Loucy (cell line): ENCODE measurements around the gene HOXA7.

Experiments used
- H2AFZ ChIP-seq: fragments of 200-600 bp; sonication (generic); 2 replicates; pipeline ENCODE4 v1.6.0; 2016; ENCODE audit warnings: antibody characterized with exemption, mild to moderate bottlenecking, low read length, moderate library complexity
- H3F3A ChIP-seq: fragments of 200-600 bp; 2 replicates; pipeline ENCODE4 v1.6.0; 2016; ENCODE audit warnings: antibody characterized with exemption, low read depth, mild to moderate bottlenecking
- H3K27me3 ChIP-seq: fragments of 200-600 bp; sonication (generic); 2 replicates; pipeline ENCODE4 v1.6.1; 2014; ENCODE audit warnings: low read length, mild to moderate bottlenecking; ENCODE audit not compliant: insufficient read depth, poor library complexity, severe bottlenecking
- H3K36me3 ChIP-seq: fragments of 200-600 bp; sonication (generic); 2 replicates; pipeline ENCODE4 v1.6.1; 2016; ENCODE audit warnings: low read length; ENCODE audit not compliant: insufficient read depth
- H3K4me1 ChIP-seq: fragments of 200-600 bp; sonication (generic); 2 replicates; pipeline ENCODE4 v1.5.1; 2014; ENCODE audit warnings: low read length, mild to moderate bottlenecking; ENCODE audit not compliant: insufficient read depth, poor library complexity, severe bottlenecking
- H3K4me2 ChIP-seq: fragments of 200-600 bp; sonication (generic); 2 replicates; pipeline ENCODE4 v1.6.0; 2014; ENCODE audit warnings: antibody characterized with exemption, low read length, low read depth, mild to moderate bottlenecking; ENCODE audit not compliant: poor library complexity, severe bottlenecking
- H3K4me3 ChIP-seq: fragments of 200-600 bp; sonication (generic); 2 replicates; pipeline ENCODE4 v1.5.1; 2014; ENCODE audit warnings: low read length, mild to moderate bottlenecking, mixed read lengths; ENCODE audit not compliant: poor library complexity, severe bottlenecking
- H3K79me2 ChIP-seq: fragments of 200-600 bp; sonication (generic); 2 replicates; pipeline ENCODE4 v1.6.1; 2014; ENCODE audit warnings: low read length; ENCODE audit not compliant: insufficient read depth
- H3K9ac ChIP-seq: fragments of 200-600 bp; sonication (generic); 2 replicates; pipeline ENCODE4 v1.6.0; 2014; ENCODE audit warnings: mild to moderate bottlenecking, low read depth, low read length, moderate library complexity; ENCODE audit not compliant: poor library complexity, severe bottlenecking
- H3K9me2 ChIP-seq: fragments of 200-600 bp; sonication (generic); replicated peaks from 2 replicates; pipeline ENCODE4 v1.6.1; 2016; ENCODE audit warnings: low read depth, low read length, mixed read lengths
- H3K9me3 ChIP-seq: fragments of 200-600 bp; sonication (generic); 2 replicates; pipeline ENCODE4 v1.6.1; 2014; ENCODE audit warnings: mild to moderate bottlenecking, antibody characterized with exemption, low read length, low read depth; ENCODE audit not compliant: insufficient read depth
- H4K20me1 ChIP-seq: fragments of 200-600 bp; sonication (generic); 2 replicates; pipeline ENCODE4 v1.6.0; 2014; ENCODE audit warnings: antibody characterized with exemption, low read length, mild to moderate bottlenecking; ENCODE audit not compliant: insufficient read depth, poor library complexity, severe bottlenecking
- CTCF ChIP-seq: fragments of 200-600 bp; sonication (generic); conservative IDR thresholded peaks from 2 replicates; pipeline ENCODE4 v1.5.1; 2014; ENCODE audit warnings: mild to moderate bottlenecking, antibody characterized with exemption, low read length
- EZH2phosphoT487 ChIP-seq: fragments of 200-600 bp; IDR thresholded peaks from 2 replicates; pipeline ENCODE4 v1.6.1; 2018; ENCODE audit warnings: antibody characterized with exemption, mild to moderate bottlenecking, moderate library complexity, borderline replicate concordance

The HOXA7 gene

GRCh38 chr7:27203964-27204594, 47.6 kb upstream of the HOXA7 start:
- Histone ChIP-seq H3K79me2 (peaks cover 36% of the 10 kb centered on the region), H3K9ac (no peak overlapping the region), H3K4me1 (peaks cover 18% of the 10 kb centered on the region), H2AFZ (no peak overlapping the region), H4K20me1 (peaks cover 1% of the 10 kb centered on the region), H3K27me3 (no peaks in the 10 kb centered on the region), H3K36me3 (no peaks in the 10 kb centered on the region), H3K9me3 (no peaks in the 10 kb centered on the region), H3K4me3 (no peak overlapping the region), H3F3A (no peaks in the 10 kb centered on the region), H3K4me2 (no peak overlapping the region), H3K9me2 (no peaks in the 10 kb centered on the region)
- no peak for TF ChIP-seq CTCF
- no peak for TF ChIP-seq EZH2phosphoT487

- Histone ChIP-seq H3F3A (no peaks in the 10 kb centered on the region), H3K4me3 (no peak overlapping the region), H3K4me1 (peaks cover 18% of the 10 kb centered on the region)
Observed at GRCh38 chr7:27203365-27203953, 47.0 kb upstream of the HOXA7 start.

GRCh38 chr7:27202862-27203134, 46.3 kb upstream of the HOXA7 start:
- H3K4me3 ChIP-seq, result no peak overlapping the region

More at GRCh38 chr7:27203365-27203953, 47.0 kb upstream of the HOXA7 start:
- Histone ChIP-seq H3K9me2 (no peaks in the 10 kb centered on the region), H3K9me3 (no peaks in the 10 kb centered on the region), H3K36me3 (no peaks in the 10 kb centered on the region), H3K9ac (no peak overlapping the region), H3K27me3 (no peaks in the 10 kb centered on the region), H4K20me1 (peaks cover 8% of the 10 kb centered on the region), H2AFZ (no peak overlapping the region), H3K4me2 (no peak overlapping the region), H3K79me2 (peaks cover 42% of the 10 kb centered on the region)
- TF ChIP-seq CTCF (no peak), EZH2phosphoT487 (no peak)

More at GRCh38 chr7:27202862-27203134, 46.3 kb upstream of the HOXA7 start:
- H3K9me3 ChIP-seq, result no peaks in the 10 kb centered on the region
- H2AFZ ChIP-seq, result no peak overlapping the region
- H3K4me2 ChIP-seq, result no peak overlapping the region
- H4K20me1 ChIP-seq, result peaks cover 14% of the 10 kb centered on the region
- no peaks in the 10 kb centered on the region for H3K27me3 ChIP-seq
- peaks cover 48% of the 10 kb centered on the region for H3K79me2 ChIP-seq
- H3F3A ChIP-seq, result no peaks in the 10 kb centered on the region
- H3K9ac ChIP-seq, result no peak overlapping the region
- TF ChIP-seq CTCF, result no peak
- TF ChIP-seq EZH2phosphoT487, result no peak
- H3K4me1 ChIP-seq, result peaks cover 18% of the 10 kb centered on the region
- H3K9me2 ChIP-seq, result no peaks in the 10 kb centered on the region
- H3K36me3 ChIP-seq, result no peaks in the 10 kb centered on the region
